ENCODE measurements around the gene HLA-DOB. TPM values are rescaled to one million over a fixed set of nuclear protein-coding genes. Genes with fewer than 3 reads are reported as not detected.

The HLA-DOB gene
- total and polyA plus RNA-seq, 2 donors (not counting 3 experiments of a cell fraction or from before 2014, with no cell fraction given): 0.46 to 0.54 TPM

GRCh38 chr6:32839356-32839755 lies 22.6 kb upstream of the HLA-DOB start:
- Histone ChIP-seq H3K36me3 (ENCODE audit: control insufficient read depth in 2 of 2, extremely low read depth in 1 of 2, insufficient read depth in 2 of 2, low read length in 2 of 2) (peaks cover 0 to 3% of the 10 kb centered on the region in 2 experiments), H4K20me1 (replicated peaks; ENCODE audit: control insufficient read depth, extremely low read depth, insufficient read depth, low read length) (no peaks in the 10 kb centered on the region), H3K27ac (ENCODE audit: insufficient read depth, low read depth, low read length) (no peak overlapping the region), H3K9me3 (replicated peaks; ENCODE audit: control insufficient read depth, insufficient read depth, low read length) (no peaks in the 10 kb centered on the region), H3K9me1 (replicated peaks; ENCODE audit: control insufficient read depth, extremely low read depth, insufficient read depth, low read length) (no peaks in the 10 kb centered on the region), H3K4me2 (ENCODE audit: insufficient read depth, low read length) (no peak overlapping the region), H3K4me3 (replicated peaks in 1 of 3; ENCODE audit: insufficient read depth in 1 of 3, low read depth in 1 of 3, low read length in 3 of 3) (no peak overlapping the region), H3K27me3 (ENCODE audit: control insufficient read depth in 2 of 2, insufficient read depth in 2 of 2, low read length in 2 of 2) (no peaks in the 10 kb centered on the region), H3K4me1 (ENCODE audit: control insufficient read depth, extremely low read depth, insufficient read depth, low read length) (peaks cover 12% of the 10 kb centered on the region), H3K79me2 (ENCODE audit: control insufficient read depth, insufficient read depth, low read length) (peaks cover 9% of the 10 kb centered on the region), H3K9ac (replicated peaks; ENCODE audit: extremely low read depth, insufficient read depth, low read length) (no peak overlapping the region), H2AFZ (ENCODE audit: low read depth, low read length) (no peak overlapping the region)
- FAIRE-seq: no peak
- DNase-seq (ENCODE audit: low read depth, low spot score): no peak
- ChIA-PET POLR2A (no interaction called here), CTCF (interaction anchor here (0.6 to 11.0 kb wide), 18 partner anchors 11 to 616 kb away, joined by 3 to 397 read pairs (median 13); partner anchors contain the start of genes HLA-DMA, PSMB9 and TAP1)
- no peak for TF ChIP-seq MYC (IDR thresholded peaks at IDR 0.05; ENCODE audit: low read depth, low read length)
- TF ChIP-seq POLR2AphosphoS5 (IDR thresholded peaks at IDR 0.05; ENCODE audit: insufficient read depth, low read depth, low read length): no peak
- no peak for TF ChIP-seq CTCF (IDR thresholded peaks at IDR 0.05; ENCODE audit: extremely low read depth in 1 of 2, insufficient read depth in 1 of 2, low read depth in 1 of 2, low read length in 2 of 2)
- no peak for TF ChIP-seq JUN (IDR thresholded peaks at IDR 0.05; ENCODE audit: borderline replicate concordance, insufficient read depth, insufficient read length, low read depth)
- TF ChIP-seq GATA2 (IDR thresholded peaks at IDR 0.05; ENCODE audit: insufficient read depth, insufficient read length, low read depth, low read length): no peak
- TF ChIP-seq POLR2A (IDR thresholded peaks at IDR 0.05; ENCODE audit: low read depth, low read length): no peak
- TF ChIP-seq MAX (IDR thresholded peaks at IDR 0.05; ENCODE audit: insufficient read depth, insufficient read length): no peak
- no peak for TF ChIP-seq FOS (IDR thresholded peaks at IDR 0.05; ENCODE audit: borderline replicate concordance, insufficient read depth, low read length)
- TF ChIP-seq EZH2 (IDR thresholded peaks at IDR 0.05; ENCODE audit: borderline replicate concordance, low read depth, low read length, severe bottlenecking): no peak
- BruUV-seq (replicated peaks): no TSS peak
- dilution Hi-C loops (cut with MboI; ENCODE audit: extremely low pct_ligation_motif_present, low sequenced_read_pairs): no loop called here
- intact Hi-C loops (cut with micrococcal nuclease): loop anchor here (2.0 kb wide), 1 partner anchor 145 kb away; no protein-coding TSS in a partner anchor
